Muscle of arm (tissue), 12 donors: Measurements from ENCODE around the gene DNAI1. TPM values are rescaled to one million over a fixed set of nuclear protein-coding genes. Genes with fewer than 3 reads are reported as not detected.
"Not testable (repeated sequence)": the region's sequence is repeated elsewhere in the genome, so short reads cannot be mapped to it uniquely, and the experiment has no call there.

Source experiments
- DNase-seq: peaks from one replicate; pipeline ENCODE4 v3.0.0-alpha.2; 2013
- polyA plus RNA-seq, 12 donors: library from polyadenylated mRNA; unstranded; fragments of 120-200 nt; gene quantifications; one replicate each; pipeline ENCODE4 v1.2.1, GENCODE V29; 2013; ENCODE audit not compliant: insufficient read length in 12 of 12

Gene DNAI1
- polyA plus RNA-seq, 12 donors, result 0.25 to 0.28 TPM; not detected in 10

- DNase-seq, result no peak
These were observed 8.0 kb upstream of the DNAI1 start for GRCh38 chr9:34450644-34451043.

GRCh38 chr9:34451135-34451534 is 7.5 kb upstream of the DNAI1 start:
- no peak for DNase-seq

- no peak for DNase-seq
These were observed 7.1 kb upstream of the DNAI1 start for GRCh38 chr9:34451545-34451944.

GRCh38 chr9:34452568-34452967 is 6.0 kb upstream of the DNAI1 start:
- no peak for DNase-seq

- no peak for DNase-seq
These were observed 4.0 kb upstream of the DNAI1 start for GRCh38 chr9:34454571-34455065.

- DNase-seq, result no peak
These were observed 2.5 kb upstream of the DNAI1 start for GRCh38 chr9:34456151-34456550.

- no peak for DNase-seq
These were observed 1.9 kb upstream of the DNAI1 start for GRCh38 chr9:34456746-34457145.

- peak; percentile 52 for DNase-seq
These were observed 1.2 kb upstream of the DNAI1 start for GRCh38 chr9:34457266-34458012.

GRCh38 chr9:34458959-34459340 is 345 bp downstream of the DNAI1 start:
- DNase-seq, result no peak

- DNase-seq, result no peak
These were observed 751 bp downstream of the DNAI1 start for GRCh38 chr9:34459356-34459755.

- DNase-seq, result no peak
These were observed 1.3 kb downstream of the DNAI1 start for GRCh38 chr9:34459941-34460340.

- no peak for DNase-seq
These were observed 4.7 kb downstream of the DNAI1 start for GRCh38 chr9:34463098-34463900.

- DNase-seq, result no peak
These were observed 5.3 kb downstream of the DNAI1 start for GRCh38 chr9:34463901-34464232.

- DNase-seq, result no peak
These were observed 6.0 kb downstream of the DNAI1 start for GRCh38 chr9:34464571-34464970.

GRCh38 chr9:34465468-34465867 is 6.9 kb downstream of the DNAI1 start:
- no peak for DNase-seq

- no peak for DNase-seq
These were observed 16.5 kb downstream of the DNAI1 start for GRCh38 chr9:34475097-34475496.

- no peak for DNase-seq
These were observed 18.9 kb downstream of the DNAI1 start for GRCh38 chr9:34477541-34477940.

GRCh38 chr9:34479431-34479866 is 20.8 kb downstream of the DNAI1 start:
- no peak for DNase-seq

- not testable (repeated sequence) for DNase-seq
These were observed 23.0 kb downstream of the DNAI1 start for GRCh38 chr9:34481620-34482019.

GRCh38 chr9:34482746-34483145 is 24.1 kb downstream of the DNAI1 start:
- DNase-seq, result not testable (repeated sequence)

GRCh38 chr9:34484678-34485077 is 26.1 kb downstream of the DNAI1 start:
- DNase-seq, result no peak

- DNase-seq, result no peak
These were observed 27.2 kb downstream of the DNAI1 start for GRCh38 chr9:34485822-34486221.

GRCh38 chr9:34486572-34486971 is 28.0 kb downstream of the DNAI1 start:
- DNase-seq, result no peak
